H1 (cell line): ENCODE results near the gene STARD9.

ENCODE experiments used
- POLR2A ChIP-seq, 2 experiments: IDR thresholded peaks; 1 replicate in 1 of 2; 2 replicates in 1 of 2; pipeline ENCODE4 v1.6.1; 2011; ENCODE audit warnings: low read depth in 2 of 2, low read length in 2 of 2, mild to moderate bottlenecking in 2 of 2; ENCODE audit errors: control extremely low read depth in 1 of 2
- POLR2AphosphoS5 ChIP-seq: IDR thresholded peaks from 2 replicates; pipeline ENCODE4 v1.6.1; 2011; ENCODE audit warnings: low read depth, low read length
- RXRA ChIP-seq: IDR thresholded peaks from 2 replicates; pipeline ENCODE4 v1.6.1; 2011; ENCODE audit warnings: low read depth, mild to moderate bottlenecking, low read length, moderate library complexity; ENCODE audit not compliant: insufficient read depth
- SP2 ChIP-seq: IDR thresholded peaks from 2 replicates; pipeline ENCODE4 v1.6.1; 2012; ENCODE audit warnings: mild to moderate bottlenecking, low read length, inconsistent platforms
- TF ChIP-seq, protein P1 (sequence below), 3 experiments: IDR thresholded peaks; 1 replicate in 2 of 3; 2 replicates in 1 of 3; pipeline versions ENCODE4 v1.5.1 to v1.6.1; 2011; ENCODE audit warnings: low read length in 3 of 3, mild to moderate bottlenecking in 3 of 3, inconsistent platforms in 2 of 3, low read depth in 1 of 3, moderate library complexity in 1 of 3; ENCODE audit not compliant: insufficient read depth in 1 of 3; ENCODE audit errors: control extremely low read depth in 1 of 3
- TF ChIP-seq, protein P2 (sequence below): IDR thresholded peaks from 2 replicates; pipeline ENCODE4 v1.6.1; 2011; ENCODE audit warnings: low read depth, mild to moderate bottlenecking, low read length; ENCODE audit not compliant: insufficient read depth
- TF ChIP-seq, protein P3 (sequence below): IDR thresholded peaks from 2 replicates; pipeline ENCODE4 v1.6.1; 2012; ENCODE audit warnings: inconsistent platforms

DNA sequence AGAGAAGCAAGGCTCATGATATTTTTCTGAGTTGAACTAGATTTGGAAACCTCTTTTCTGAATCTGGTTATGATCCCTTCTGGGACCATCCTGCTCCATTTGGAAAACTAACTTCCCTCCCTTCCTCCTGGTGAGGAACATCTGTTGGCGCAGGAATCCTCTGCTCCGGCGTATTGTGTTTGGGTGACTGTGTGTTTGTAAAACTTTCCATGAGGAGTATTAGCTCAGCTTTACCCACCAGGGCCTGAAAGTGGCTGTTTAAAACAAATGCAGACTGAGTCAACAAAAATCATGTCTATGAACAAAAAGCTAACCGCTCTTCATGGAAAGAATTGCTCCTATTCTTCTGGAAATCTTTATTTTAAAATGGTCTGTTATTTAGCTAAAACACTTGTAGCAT is 17.7 kb downstream of the STARD9 start:
- TF ChIP-seq, protein P1, sequence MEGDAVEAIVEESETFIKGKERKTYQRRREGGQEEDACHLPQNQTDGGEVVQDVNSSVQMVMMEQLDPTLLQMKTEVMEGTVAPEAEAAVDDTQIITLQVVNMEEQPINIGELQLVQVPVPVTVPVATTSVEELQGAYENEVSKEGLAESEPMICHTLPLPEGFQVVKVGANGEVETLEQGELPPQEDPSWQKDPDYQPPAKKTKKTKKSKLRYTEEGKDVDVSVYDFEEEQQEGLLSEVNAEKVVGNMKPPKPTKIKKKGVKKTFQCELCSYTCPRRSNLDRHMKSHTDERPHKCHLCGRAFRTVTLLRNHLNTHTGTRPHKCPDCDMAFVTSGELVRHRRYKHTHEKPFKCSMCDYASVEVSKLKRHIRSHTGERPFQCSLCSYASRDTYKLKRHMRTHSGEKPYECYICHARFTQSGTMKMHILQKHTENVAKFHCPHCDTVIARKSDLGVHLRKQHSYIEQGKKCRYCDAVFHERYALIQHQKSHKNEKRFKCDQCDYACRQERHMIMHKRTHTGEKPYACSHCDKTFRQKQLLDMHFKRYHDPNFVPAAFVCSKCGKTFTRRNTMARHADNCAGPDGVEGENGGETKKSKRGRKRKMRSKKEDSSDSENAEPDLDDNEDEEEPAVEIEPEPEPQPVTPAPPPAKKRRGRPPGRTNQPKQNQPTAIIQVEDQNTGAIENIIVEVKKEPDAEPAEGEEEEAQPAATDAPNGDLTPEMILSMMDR (IDR thresholded peaks at IDR 0.05; ENCODE audit: control extremely low read depth in 1 of 3, insufficient read depth in 1 of 3, low read depth in 1 of 3, low read length in 3 of 3), result no peak
- TF ChIP-seq POLR2AphosphoS5 (no peak), POLR2A (IDR thresholded peaks at IDR 0.05; ENCODE audit: control extremely low read depth in 1 of 2, low read depth in 2 of 2, low read length in 2 of 2) (no peak), RXRA (no peak), SP2 (no peak)
- TF ChIP-seq, protein P2, sequence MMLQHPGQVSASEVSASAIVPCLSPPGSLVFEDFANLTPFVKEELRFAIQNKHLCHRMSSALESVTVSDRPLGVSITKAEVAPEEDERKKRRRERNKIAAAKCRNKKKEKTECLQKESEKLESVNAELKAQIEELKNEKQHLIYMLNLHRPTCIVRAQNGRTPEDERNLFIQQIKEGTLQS, result no peak
- TF ChIP-seq, protein P3, sequence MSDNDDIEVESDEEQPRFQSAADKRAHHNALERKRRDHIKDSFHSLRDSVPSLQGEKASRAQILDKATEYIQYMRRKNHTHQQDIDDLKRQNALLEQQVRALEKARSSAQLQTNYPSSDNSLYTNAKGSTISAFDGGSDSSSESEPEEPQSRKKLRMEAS, result no peak
